DOHH2 (cell line): ENCODE data around the gene SIRPB1.

Experiments
- CTCF ChIP-seq: fragments of 200-600 bp; sonication (generic); IDR thresholded peaks from one replicate; pipeline ENCODE4 v1.5.1; 2014; ENCODE audit warnings: antibody characterized with exemption, mild to moderate bottlenecking, low read depth, low read length; ENCODE audit not compliant: poor library complexity, severe bottlenecking
- EZH2phosphoT487 ChIP-seq: fragments of 200-600 bp; sonication (generic); IDR thresholded peaks from 2 replicates; pipeline ENCODE4 v1.6.1; 2017; ENCODE audit warnings: borderline replicate concordance, mild to moderate bottlenecking, antibody characterized with exemption, low read length, moderate library complexity, mixed read lengths

GRCh38 chr20:1618954-1619540 is 762 bp downstream of the SIRPB1 start:
- TF ChIP-seq CTCF (no peak), EZH2phosphoT487 (no peak)
